GM19043 (cell line): ENCODE measurements around the gene SLC44A5.
"Not testable (repeated sequence)": the region's sequence is repeated elsewhere in the genome, so short reads cannot be mapped to it uniquely, and the experiment has no call there.

Experiments
- ATAC-seq: cut with Tn5 transposase; IDR thresholded peaks from one replicate; pipeline ENCODE4 v1.9.1; 2021; ENCODE audit warnings: low read depth; ENCODE audit not compliant: unreplicated experiment

SLC44A5 gene

GRCh38 chr1:75203415-75204277 is 407.3 kb downstream of the SLC44A5 start:
- ATAC-seq = peak; percentile 83

- no peak for ATAC-seq
These were observed 408.2 kb downstream of the SLC44A5 start for GRCh38 chr1:75202751-75203150.

- no peak for ATAC-seq
These were observed 412.2 kb downstream of the SLC44A5 start for GRCh38 chr1:75198761-75199160.

GRCh38 chr1:75198163-75198562 is 412.8 kb downstream of the SLC44A5 start:
- no peak for ATAC-seq

GRCh38 chr1:75188892-75189291 is 422.0 kb downstream of the SLC44A5 start:
- ATAC-seq = no peak

- not testable (repeated sequence) for ATAC-seq
These were observed 429.5 kb downstream of the SLC44A5 start for GRCh38 chr1:75181214-75181955.

GRCh38 chr1:75174031-75174760 is 436.7 kb downstream of the SLC44A5 start:
- ATAC-seq = no peak

GRCh38 chr1:75172556-75172955 is 438.4 kb downstream of the SLC44A5 start:
- no peak for ATAC-seq

GRCh38 chr1:75171876-75172275 is 439.0 kb downstream of the SLC44A5 start:
- ATAC-seq = no peak

GRCh38 chr1:75170981-75171380 is 439.9 kb downstream of the SLC44A5 start:
- no peak for ATAC-seq

- ATAC-seq = no peak
These were observed 440.9 kb downstream of the SLC44A5 start for GRCh38 chr1:75170011-75170410.

- ATAC-seq = no peak
These were observed 444.1 kb downstream of the SLC44A5 start for GRCh38 chr1:75166821-75167220.

- no peak for ATAC-seq
These were observed 445.6 kb downstream of the SLC44A5 start for GRCh38 chr1:75165264-75165663.

- no peak for ATAC-seq
These were observed 451.8 kb downstream of the SLC44A5 start for GRCh38 chr1:75159154-75159553.
